Measurements from ENCODE around the gene CLASP2. TPM values are rescaled to one million over a fixed set of nuclear protein-coding genes. Genes with fewer than 3 reads are reported as not detected.

CLASP2 gene
- total RNA-seq, 5 donors from 2014 or later (not counting 1 experiment from before 2014, with no cell fraction given) = 54.0 to 80.1 (median 60.5) TPM

DNA sequence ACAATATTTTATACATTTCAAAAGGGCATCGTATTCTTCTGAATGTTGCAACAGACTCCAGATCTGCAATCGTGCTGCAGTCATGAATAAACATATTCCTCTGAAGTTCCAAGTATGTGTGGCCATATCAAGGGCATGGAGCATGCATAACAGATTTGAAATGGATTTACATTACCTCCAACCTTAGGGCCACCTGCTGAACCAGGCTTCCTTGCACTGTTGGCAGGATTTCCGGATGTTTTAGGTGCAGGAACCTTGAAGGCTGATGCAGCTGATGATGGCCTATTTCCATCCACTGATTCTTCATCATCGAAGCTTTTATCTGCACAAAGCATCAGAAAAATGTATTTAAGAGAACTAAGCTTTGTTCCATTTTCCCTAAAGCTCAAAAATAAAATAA, 73.5 kb downstream of the CLASP2 start:
- Histone ChIP-seq H3K36me3 (ENCODE audit: control insufficient read depth in 2 of 2, extremely low read depth in 1 of 2, insufficient read depth in 1 of 2, low read length in 1 of 2) (peaks cover 0 to 2% of the 10 kb centered on the region in 2 donors), H3K4me1 (ENCODE audit: control insufficient read depth in 1 of 2, extremely low read depth in 1 of 2, insufficient read depth in 2 of 2, low read length in 2 of 2) (peaks cover 0 to 7% of the 10 kb centered on the region in 2 experiments), H3K4me3 (ENCODE audit: control insufficient read depth in 1 of 2, extremely low read depth in 1 of 2, low read length in 1 of 2) (no peak overlapping the region), H3K9me3 (no peaks in the 10 kb centered on the region), H3K27me3 (replicated peaks in 1 of 2; ENCODE audit: control insufficient read depth in 2 of 2, extremely low read depth in 1 of 2, insufficient read depth in 2 of 2, low read length in 1 of 2) (no peaks in the 10 kb centered on the region), H3K27ac (ENCODE audit: low read length) (no peak overlapping the region)
- Mint-ChIP-seq H3K4me1 (peaks cover 11 to 14% (median 12%) of the 10 kb centered on the region in 3 donors), H3K27ac (no peak overlapping the region), H3K9me3 (no peaks in the 10 kb centered on the region), H3K36me3 (no peaks in the 10 kb centered on the region), H3K27me3 (no peaks in the 10 kb centered on the region), H3K4me3 (no peak overlapping the region)
- no peak for DNase-seq
- ChIA-PET CTCF (interaction anchor here (0.6 to 2.1 kb wide), 4 partner anchors 8 to 143 kb away, joined by 3 to 12 read pairs (median 6); no protein-coding TSS in a partner anchor), POLR2A (no interaction called here)
- ATAC-seq (replicated peaks in 1 of 4) = no peak
- 86% methylated on average over 2 of the region's 4 CpGs for WGBS (ENCODE audit: insufficient coverage)

- Histone ChIP-seq H3K27me3 (replicated peaks in 1 of 2; ENCODE audit: control insufficient read depth in 2 of 2, extremely low read depth in 1 of 2, insufficient read depth in 2 of 2, low read length in 1 of 2) (no peaks in the 10 kb centered on the region), H3K36me3 (ENCODE audit: control insufficient read depth in 2 of 2, extremely low read depth in 1 of 2, insufficient read depth in 1 of 2, low read length in 1 of 2) (peaks cover 0 to 2% of the 10 kb centered on the region in 2 donors), H3K27ac (ENCODE audit: low read length) (no peak overlapping the region), H3K4me1 (ENCODE audit: control insufficient read depth in 1 of 2, extremely low read depth in 1 of 2, insufficient read depth in 2 of 2, low read length in 2 of 2) (peaks cover 0 to 7% of the 10 kb centered on the region in 2 experiments), H3K9me3 (no peaks in the 10 kb centered on the region), H3K4me3 (ENCODE audit: control insufficient read depth in 1 of 2, extremely low read depth in 1 of 2, low read length in 1 of 2) (no peak overlapping the region)
- CTCF ChIA-PET = interaction anchor here in 1 of 2 donors (0.8 to 1.0 kb wide), 3 partner anchors 17 to 202 kb away, joined by 3 to 5 read pairs (median 4); no protein-coding TSS in a partner anchor
- peaks cover 6% of the 10 kb centered on the region for H3K36me3 Mint-ChIP-seq
- H3K9me3 Mint-ChIP-seq = no peaks in the 10 kb centered on the region
- peaks cover 9 to 11% (median 10%) of the 10 kb centered on the region in 3 donors for H3K4me1 Mint-ChIP-seq
- ATAC-seq (replicated peaks in 1 of 4) (no peak), DNase-seq (no peak)
- no peak overlapping the region for H3K27ac Mint-ChIP-seq
- WGBS (ENCODE audit: insufficient coverage) = no CpG with 5 or more reads among the region's 2 CpGs
- H3K27me3 Mint-ChIP-seq = no peaks in the 10 kb centered on the region
- no peak overlapping the region for H3K4me3 Mint-ChIP-seq
- POLR2A ChIA-PET = interaction anchor here in 1 of 2 donors (0.7 kb wide), 1 partner anchor 8 kb away, joined by 5 read pairs; no protein-coding TSS in a partner anchor
Measured at GRCh38 chr3:33642806-33643205, 75.2 kb downstream of the CLASP2 start.

GRCh38 chr3:33639889-33640288, 78.2 kb downstream of the CLASP2 start:
- ATAC-seq (replicated peaks in 1 of 4) = no peak
- POLR2A ChIA-PET = no interaction called here
- H3K9me3 Mint-ChIP-seq = no peaks in the 10 kb centered on the region
- no peak overlapping the region for H3K4me3 Mint-ChIP-seq
- no peak for DNase-seq
- Histone ChIP-seq H3K9me3 (no peaks in the 10 kb centered on the region), H3K4me1 (ENCODE audit: control insufficient read depth in 1 of 2, extremely low read depth in 1 of 2, insufficient read depth in 2 of 2, low read length in 2 of 2) (no peaks in the 10 kb centered on the region), H3K27me3 (replicated peaks in 1 of 2; ENCODE audit: control insufficient read depth in 2 of 2, extremely low read depth in 1 of 2, insufficient read depth in 2 of 2, low read length in 1 of 2) (no peaks in the 10 kb centered on the region), H3K36me3 (ENCODE audit: control insufficient read depth in 2 of 2, extremely low read depth in 1 of 2, insufficient read depth in 1 of 2, low read length in 1 of 2) (peaks cover 0 to 4% of the 10 kb centered on the region in 2 donors), H3K4me3 (ENCODE audit: control insufficient read depth in 1 of 2, extremely low read depth in 1 of 2, low read length in 1 of 2) (no peak overlapping the region), H3K27ac (ENCODE audit: low read length) (no peak overlapping the region)
- CTCF ChIA-PET = interaction anchor here in 1 of 2 donors (0.7 kb wide), 1 partner anchor 146 kb away, joined by 5 read pairs; no protein-coding TSS in a partner anchor
- no peaks in the 10 kb centered on the region for H3K4me1 Mint-ChIP-seq
- no peak overlapping the region for H3K27ac Mint-ChIP-seq
- H3K27me3 Mint-ChIP-seq = no peaks in the 10 kb centered on the region
- WGBS (ENCODE audit: insufficient coverage) = no CpG with 5 or more reads among the region's 2 CpGs
- peaks cover 10% of the 10 kb centered on the region for H3K36me3 Mint-ChIP-seq

GRCh38 chr3:33637482-33637881, 80.6 kb downstream of the CLASP2 start:
- no peak overlapping the region for H3K27ac ChIP-seq (ENCODE audit: low read length)
- peaks cover 0 to 3% of the 10 kb centered on the region in 2 donors for H3K36me3 ChIP-seq (ENCODE audit: control insufficient read depth in 2 of 2, extremely low read depth in 1 of 2, insufficient read depth in 1 of 2, low read length in 1 of 2)
- H3K27me3 ChIP-seq (replicated peaks in 1 of 2; ENCODE audit: control insufficient read depth in 2 of 2, extremely low read depth in 1 of 2, insufficient read depth in 2 of 2, low read length in 1 of 2) = no peaks in the 10 kb centered on the region
- no peaks in the 10 kb centered on the region for H3K4me1 ChIP-seq (ENCODE audit: control insufficient read depth in 1 of 2, extremely low read depth in 1 of 2, insufficient read depth in 2 of 2, low read length in 2 of 2)
- H3K36me3 Mint-ChIP-seq = peaks cover 19% of the 10 kb centered on the region
- ChIA-PET CTCF (interaction anchor here (0.7 to 2.1 kb wide), 7 partner anchors 8 to 153 kb away, joined by 3 to 23 read pairs (median 4); no protein-coding TSS in a partner anchor), POLR2A (no interaction called here)
- ATAC-seq (replicated peaks in 1 of 4) = no peak
- no peaks in the 10 kb centered on the region for H3K9me3 ChIP-seq
- no peak overlapping the region for H3K4me3 Mint-ChIP-seq
- no peaks in the 10 kb centered on the region for H3K27me3 Mint-ChIP-seq
- H3K9me3 Mint-ChIP-seq = no peaks in the 10 kb centered on the region
- no peak overlapping the region for H3K4me3 ChIP-seq (ENCODE audit: control insufficient read depth in 1 of 2, extremely low read depth in 1 of 2, low read length in 1 of 2)
- DNase-seq = no peak
- H3K27ac Mint-ChIP-seq = no peak overlapping the region
- 100% methylated on average over 1 of the region's 5 CpGs for WGBS (ENCODE audit: insufficient coverage)
- H3K4me1 Mint-ChIP-seq = no peaks in the 10 kb centered on the region

GRCh38 chr3:33636125-33636850, 81.8 kb downstream of the CLASP2 start:
- H3K9me3 Mint-ChIP-seq = no peaks in the 10 kb centered on the region
- no peak overlapping the region for H3K4me3 Mint-ChIP-seq
- no peaks in the 10 kb centered on the region for H3K27me3 ChIP-seq (replicated peaks in 1 of 2; ENCODE audit: control insufficient read depth in 2 of 2, extremely low read depth in 1 of 2, insufficient read depth in 2 of 2, low read length in 1 of 2)
- no peaks in the 10 kb centered on the region for H3K4me1 Mint-ChIP-seq
- H3K27ac Mint-ChIP-seq = no peak overlapping the region
- DNase-seq = peak in 3 of 35 experiments; percentile 6 to 58 (median 16)
- H3K36me3 ChIP-seq (ENCODE audit: control insufficient read depth in 2 of 2, extremely low read depth in 1 of 2, insufficient read depth in 1 of 2, low read length in 1 of 2) = peaks cover 0 to 3% of the 10 kb centered on the region in 2 donors
- POLR2A ChIA-PET = no interaction called here
- H3K27ac ChIP-seq (ENCODE audit: low read length) = no peak overlapping the region
- 86% methylated on average over 2 of the region's 6 CpGs for WGBS (ENCODE audit: insufficient coverage)
- no peaks in the 10 kb centered on the region for H3K9me3 ChIP-seq
- no peak overlapping the region for H3K4me3 ChIP-seq (ENCODE audit: control insufficient read depth in 1 of 2, extremely low read depth in 1 of 2, low read length in 1 of 2)
- no peak for ATAC-seq (replicated peaks in 1 of 4)
- no peaks in the 10 kb centered on the region for H3K4me1 ChIP-seq (ENCODE audit: control insufficient read depth in 1 of 2, extremely low read depth in 1 of 2, insufficient read depth in 2 of 2, low read length in 2 of 2)
- CTCF ChIA-PET = interaction anchor here (0.9 to 2.1 kb wide), 8 partner anchors 9 to 155 kb away, joined by 3 to 23 read pairs (median 6); partner anchors contain the start of gene CLASP2 (in 1 of the 2)
- H3K36me3 Mint-ChIP-seq = peaks cover 19% of the 10 kb centered on the region
- no peaks in the 10 kb centered on the region for H3K27me3 Mint-ChIP-seq

DNA sequence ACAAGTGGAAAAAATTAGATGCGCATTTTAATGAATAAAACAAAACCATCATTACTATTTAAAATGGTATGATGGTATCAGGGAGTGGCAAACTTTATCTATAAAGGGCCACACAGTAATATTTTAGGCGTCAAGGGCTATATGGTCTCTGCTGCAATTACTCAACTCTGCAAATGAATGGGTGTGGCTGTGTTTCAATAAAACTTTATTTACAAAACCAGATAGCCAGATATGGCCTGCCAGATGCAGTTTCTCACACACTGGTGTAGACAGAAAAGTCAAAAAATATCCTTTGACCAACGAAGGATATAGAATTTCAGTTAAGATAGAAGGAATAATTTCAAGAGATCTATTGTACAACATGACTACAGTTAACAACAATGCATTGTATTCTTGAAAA, 83.8 kb downstream of the CLASP2 start:
- Histone ChIP-seq H3K27ac (ENCODE audit: low read length) (no peak overlapping the region), H3K36me3 (ENCODE audit: control insufficient read depth in 2 of 2, extremely low read depth in 1 of 2, insufficient read depth in 1 of 2, low read length in 1 of 2) (peaks cover 0 to 11% of the 10 kb centered on the region in 2 donors), H3K4me1 (ENCODE audit: control insufficient read depth in 1 of 2, extremely low read depth in 1 of 2, insufficient read depth in 2 of 2, low read length in 2 of 2) (no peaks in the 10 kb centered on the region), H3K9me3 (no peaks in the 10 kb centered on the region), H3K4me3 (ENCODE audit: control insufficient read depth in 1 of 2, extremely low read depth in 1 of 2, low read length in 1 of 2) (no peak overlapping the region), H3K27me3 (replicated peaks in 1 of 2; ENCODE audit: control insufficient read depth in 2 of 2, extremely low read depth in 1 of 2, insufficient read depth in 2 of 2, low read length in 1 of 2) (no peaks in the 10 kb centered on the region)
- Mint-ChIP-seq H3K9me3 (no peaks in the 10 kb centered on the region), H3K4me1 (no peaks in the 10 kb centered on the region), H3K27ac (no peak overlapping the region), H3K4me3 (no peak overlapping the region), H3K27me3 (no peaks in the 10 kb centered on the region), H3K36me3 (peaks cover 19% of the 10 kb centered on the region)
- DNase-seq (no peak), ATAC-seq (replicated peaks in 1 of 4) (no peak)
- POLR2A ChIA-PET = no interaction called here
- CTCF ChIA-PET = interaction anchor here (0.6 to 1.5 kb wide), 5 partner anchors 18 to 164 kb away, joined by 3 to 7 read pairs (median 5); partner anchors contain the start of gene PDCD6IP (in 1 of the 2)
- WGBS (ENCODE audit: insufficient coverage) = no CpG with 5 or more reads among the region's 3 CpGs
